ENCODE results near the gene SBF2.

GRCh38 chr11:9825315-9825714, 468.7 kb downstream of the SBF2 start:
- TF ChIP-seq POLR2AphosphoS5 (IDR thresholded peaks at IDR 0.05; ENCODE audit: low read depth, low read length) (no peak), XRCC5 (optimal IDR thresholded peaks at IDR 0.05; ENCODE audit: low read length) (no peak), ZNF441 (CRISPR knock-in tag; IDR thresholded peaks at IDR 0.05; ENCODE audit: borderline replicate concordance) (no peak), GZF1 (CRISPR knock-in tag; IDR thresholded peaks at IDR 0.05) (no peak), ZSCAN29 (CRISPR knock-in tag; conservative IDR thresholded peaks at IDR 0.05) (no peak), SMC3 (IDR thresholded peaks at IDR 0.05; ENCODE audit: low read length) (no peak), ETV6 (CRISPR knock-in tag; conservative IDR thresholded peaks at IDR 0.05) (no peak), ZBTB10 (CRISPR knock-in tag; IDR thresholded peaks at IDR 0.05; ENCODE audit: borderline replicate concordance) (no peak), FOSL2 (CRISPR knock-in tag; IDR thresholded peaks at IDR 0.05) (no peak)
- TF ChIP-seq, protein P1, sequence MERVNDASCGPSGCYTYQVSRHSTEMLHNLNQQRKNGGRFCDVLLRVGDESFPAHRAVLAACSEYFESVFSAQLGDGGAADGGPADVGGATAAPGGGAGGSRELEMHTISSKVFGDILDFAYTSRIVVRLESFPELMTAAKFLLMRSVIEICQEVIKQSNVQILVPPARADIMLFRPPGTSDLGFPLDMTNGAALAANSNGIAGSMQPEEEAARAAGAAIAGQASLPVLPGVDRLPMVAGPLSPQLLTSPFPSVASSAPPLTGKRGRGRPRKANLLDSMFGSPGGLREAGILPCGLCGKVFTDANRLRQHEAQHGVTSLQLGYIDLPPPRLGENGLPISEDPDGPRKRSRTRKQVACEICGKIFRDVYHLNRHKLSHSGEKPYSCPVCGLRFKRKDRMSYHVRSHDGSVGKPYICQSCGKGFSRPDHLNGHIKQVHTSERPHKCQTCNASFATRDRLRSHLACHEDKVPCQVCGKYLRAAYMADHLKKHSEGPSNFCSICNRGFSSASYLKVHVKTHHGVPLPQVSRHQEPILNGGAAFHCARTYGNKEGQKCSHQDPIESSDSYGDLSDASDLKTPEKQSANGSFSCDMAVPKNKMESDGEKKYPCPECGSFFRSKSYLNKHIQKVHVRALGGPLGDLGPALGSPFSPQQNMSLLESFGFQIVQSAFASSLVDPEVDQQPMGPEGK (CRISPR knock-in tag; IDR thresholded peaks at IDR 0.05): no peak
